Activated naive CD4-positive, alpha-beta T cell treated with anti-CD3 and anti-CD28 coated beads, Interleukin-2, amount 50 U/mL, for 72 hours (primary cell): Measurements from ENCODE around the gene ANXA3. TPM values are rescaled to one million over a fixed set of nuclear protein-coding genes. Genes with fewer than 3 reads are reported as not detected.

Experiments used
- ATAC-seq, 2 donors: fragments of 150-1000 bp; cut with Tn5 transposase; 2 replicates each; pipeline ENCODE4 v1.10.0; 2021; ENCODE audit warnings: mild to moderate bottlenecking in 2 of 2, moderate library complexity in 2 of 2
- DNase-seq, 2 donors: peaks; one replicate each; pipeline ENCODE4 v3.0.0; 2021 to 2022; ENCODE audit warnings: low spot score in 2 of 2
- H3K27ac Mint-ChIP-seq, 2 donors: one replicate each; pipeline ENCODE4 v1.8.0; 2022; ENCODE audit warnings: mild to moderate bottlenecking in 2 of 2, mixed read lengths in 2 of 2
- H3K36me3 Mint-ChIP-seq, 2 donors: one replicate each; pipeline ENCODE4 v1.8.0; 2022; ENCODE audit warnings: mixed read lengths in 2 of 2
- H3K9me3 Mint-ChIP-seq, 2 donors: one replicate each; pipeline ENCODE4 v1.8.0; 2022; ENCODE audit warnings: mixed read lengths in 2 of 2
- total RNA-seq, 2 donors: library from RNA; stranded (reverse); gene quantifications; one replicate each; pipeline ENCODE4 v1.2.3, GENCODE V29; 2022

The ANXA3 gene
- total RNA-seq, 2 donors from 2014 or later: 6.9 TPM; not detected in 1

DNA sequence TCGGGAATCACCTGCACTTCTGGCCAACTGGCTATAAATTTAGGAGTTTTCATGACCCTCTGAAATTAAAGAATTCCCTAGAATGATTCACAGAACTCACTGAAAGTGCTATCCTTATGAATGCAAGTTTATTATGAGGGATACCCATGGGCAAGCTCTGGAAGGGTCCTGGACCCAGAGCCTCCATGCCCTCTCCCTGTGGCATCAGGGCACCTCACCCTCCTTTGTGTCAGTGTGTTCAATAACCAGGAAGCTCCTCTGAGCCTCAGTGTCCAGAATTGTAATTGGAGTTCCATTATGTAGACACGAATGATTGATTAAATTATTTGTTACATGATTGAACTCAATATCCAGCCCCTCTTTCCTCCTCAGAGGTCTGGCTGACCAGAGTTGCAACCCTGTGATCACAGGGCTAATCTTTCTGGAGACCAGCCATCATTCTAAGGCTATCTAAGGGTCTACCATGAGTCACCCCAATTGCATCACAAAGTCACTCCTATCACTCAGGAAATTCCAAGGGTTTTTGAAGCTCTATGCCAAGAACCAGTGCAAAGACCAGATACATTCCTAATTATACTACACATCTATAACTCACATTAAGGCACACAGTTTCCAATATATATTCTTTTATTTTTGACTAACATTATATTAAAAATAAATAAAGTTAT is 8.9 kb downstream of the ANXA3 start:
- Mint-ChIP-seq H3K9me3 (no peaks in the 10 kb centered on the region), H3K36me3 (no peaks in the 10 kb centered on the region), H3K27ac (no peak overlapping the region)
- no peak for ATAC-seq
- DNase-seq: no peak

DNA sequence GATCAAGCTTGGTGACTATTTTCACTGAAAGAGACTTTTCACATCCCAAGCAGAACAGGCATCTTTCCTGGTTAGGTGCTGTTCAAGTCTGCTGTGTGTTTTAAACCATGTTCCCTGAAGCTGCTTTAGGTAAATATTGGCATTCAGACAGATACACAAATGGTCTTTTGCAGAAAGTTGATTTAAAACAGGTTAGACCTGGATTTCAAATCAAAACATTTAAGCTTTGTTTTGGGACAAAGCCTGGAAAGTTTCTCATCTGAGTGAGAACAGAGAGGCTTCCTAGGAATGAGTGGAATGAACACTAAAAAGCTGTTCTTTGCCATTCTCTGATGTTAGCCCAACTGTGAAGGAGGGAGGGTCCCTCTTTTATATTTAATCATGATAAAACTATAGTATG is 10.1 kb downstream of the ANXA3 start:
- DNase-seq: no peak
- H3K27ac Mint-ChIP-seq: no peak overlapping the region
- no peaks in the 10 kb centered on the region for H3K36me3 Mint-ChIP-seq
- H3K9me3 Mint-ChIP-seq: no peaks in the 10 kb centered on the region
- no peak for ATAC-seq

DNA sequence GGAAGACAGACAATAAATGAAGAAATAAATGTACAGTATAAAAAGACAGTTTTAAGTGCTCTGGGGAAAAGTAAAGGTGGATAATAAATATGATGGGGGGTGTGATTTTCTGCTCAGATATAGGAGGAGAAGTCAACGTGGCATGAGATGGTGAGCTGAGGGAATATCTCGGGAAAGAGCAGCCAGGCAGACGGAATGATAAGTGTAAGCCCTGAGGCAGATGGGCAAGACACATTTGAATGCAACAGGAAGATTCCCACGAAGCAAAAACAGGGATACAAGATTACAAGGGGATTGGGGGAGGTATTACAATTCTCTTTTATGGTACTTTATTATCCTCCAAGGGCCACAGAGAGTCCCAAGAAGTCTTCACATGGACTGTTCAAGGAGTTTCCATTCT is 11.1 kb downstream of the ANXA3 start:
- Mint-ChIP-seq H3K36me3 (no peaks in the 10 kb centered on the region), H3K9me3 (no peaks in the 10 kb centered on the region), H3K27ac (no peak overlapping the region)
- ATAC-seq: no peak
- DNase-seq: no peak

GRCh38 chr4:78565971-78566372 is 14.4 kb downstream of the ANXA3 start:
- Mint-ChIP-seq H3K9me3 (no peaks in the 10 kb centered on the region), H3K36me3 (no peaks in the 10 kb centered on the region), H3K27ac (no peak overlapping the region)
- DNase-seq (no peak), ATAC-seq (no peak)

GRCh38 chr4:78566834-78567499 is 15.4 kb downstream of the ANXA3 start:
- Mint-ChIP-seq H3K27ac (no peak overlapping the region), H3K36me3 (no peaks in the 10 kb centered on the region), H3K9me3 (no peaks in the 10 kb centered on the region)
- ATAC-seq: no peak
- no peak for DNase-seq

DNA sequence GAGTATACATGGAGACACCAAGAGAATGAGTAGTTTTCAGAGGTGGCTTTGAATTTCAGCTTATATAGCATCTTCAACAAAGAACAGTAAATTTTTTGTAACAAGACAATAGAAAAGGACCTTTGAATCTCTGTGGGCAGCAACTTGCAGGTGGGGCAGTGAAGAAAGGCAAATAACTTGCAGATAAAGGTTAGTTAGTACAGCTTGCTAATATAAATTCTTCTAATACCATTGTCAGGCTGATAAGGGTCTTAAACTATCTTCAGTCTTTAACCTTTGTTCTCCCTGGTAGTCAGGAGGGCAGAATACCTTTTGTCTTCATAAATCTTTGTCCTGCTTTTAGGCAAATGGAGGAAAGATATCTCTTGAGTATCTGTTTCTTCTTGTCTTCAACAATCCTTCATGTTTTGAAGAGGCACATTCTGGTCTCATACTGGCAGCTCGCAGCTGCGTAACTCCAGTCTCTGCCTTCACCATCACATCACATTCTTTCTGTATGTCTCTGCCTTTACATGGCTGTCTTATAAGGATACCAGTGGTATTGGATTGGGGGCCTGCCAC is 16.0 kb downstream of the ANXA3 start:
- H3K27ac Mint-ChIP-seq: no peak overlapping the region
- no peak for DNase-seq
- ATAC-seq: no peak
- H3K9me3 Mint-ChIP-seq: no peaks in the 10 kb centered on the region
- no peaks in the 10 kb centered on the region for H3K36me3 Mint-ChIP-seq

- DNase-seq (no peak), ATAC-seq (no peak)
- H3K36me3 Mint-ChIP-seq: no peaks in the 10 kb centered on the region
- H3K27ac Mint-ChIP-seq: no peak overlapping the region
- H3K9me3 Mint-ChIP-seq: no peaks in the 10 kb centered on the region
These were observed 17.2 kb downstream of the ANXA3 start for GRCh38 chr4:78568640-78569305.

DNA sequence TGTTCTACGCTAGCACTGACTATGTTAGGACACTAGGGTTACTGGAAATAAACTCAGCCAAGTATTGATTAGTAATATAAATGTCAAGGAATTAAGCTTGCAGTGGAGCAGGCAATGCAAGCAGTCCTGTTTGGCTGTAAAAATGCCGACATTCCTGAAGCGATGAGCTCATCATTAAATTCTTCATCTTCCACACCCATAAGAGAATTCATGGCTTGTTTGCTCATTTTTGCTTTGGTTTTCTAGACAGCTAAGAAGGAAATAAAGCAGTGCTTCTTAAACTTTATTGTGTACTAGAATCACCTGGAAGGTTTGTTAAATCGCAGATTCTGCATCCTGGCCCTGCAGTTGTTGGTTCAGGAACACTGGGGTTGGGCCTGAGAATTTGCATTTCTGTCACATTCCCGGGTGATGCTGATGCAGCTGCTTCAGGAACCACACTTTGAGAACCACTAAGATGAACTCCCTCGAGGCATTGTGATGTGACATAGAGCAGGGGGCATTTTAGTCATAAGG is 17.8 kb downstream of the ANXA3 start:
- no peaks in the 10 kb centered on the region for H3K9me3 Mint-ChIP-seq
- no peak for DNase-seq
- ATAC-seq: no peak
- H3K36me3 Mint-ChIP-seq: no peaks in the 10 kb centered on the region
- H3K27ac Mint-ChIP-seq: no peak overlapping the region

DNA sequence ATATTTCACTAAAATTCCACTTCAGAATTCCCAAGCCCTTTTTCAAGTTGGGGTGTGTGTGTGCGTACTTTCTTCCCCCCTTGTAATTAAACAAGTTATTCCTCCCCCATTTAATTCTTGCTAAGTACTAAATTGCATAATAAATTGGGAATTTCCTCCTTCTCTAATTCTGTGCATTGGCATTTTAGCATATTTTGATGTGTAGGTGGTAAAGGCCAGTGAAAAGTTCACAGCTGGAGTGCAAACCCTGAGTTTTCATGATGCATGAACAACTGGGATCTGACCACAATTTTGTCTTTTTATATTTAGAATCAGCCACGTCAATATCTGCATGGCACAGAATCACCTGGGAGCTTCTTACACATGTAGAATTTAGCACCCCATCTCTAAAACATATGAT is 18.5 kb downstream of the ANXA3 start:
- Mint-ChIP-seq H3K9me3 (no peaks in the 10 kb centered on the region), H3K27ac (no peak overlapping the region), H3K36me3 (no peaks in the 10 kb centered on the region)
- DNase-seq (no peak), ATAC-seq (no peak)

DNA sequence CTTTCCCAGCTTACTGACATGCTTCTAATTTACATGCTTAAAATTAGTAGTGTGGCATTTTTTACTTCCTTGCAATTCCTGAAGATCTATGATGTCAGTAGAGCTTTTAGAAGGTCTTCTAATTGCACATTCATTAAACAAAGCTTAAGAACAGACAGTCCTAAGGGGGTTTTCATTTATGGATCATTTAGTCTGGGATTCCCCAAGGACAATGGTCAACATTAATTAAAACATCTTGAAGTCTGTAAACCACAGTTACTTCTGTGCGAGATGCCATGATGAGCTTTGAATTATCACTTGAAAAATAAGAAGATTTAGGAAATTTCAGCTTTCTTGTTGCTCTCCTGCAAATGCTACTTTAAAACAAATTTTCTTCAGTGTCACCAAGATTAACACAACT is 20.2 kb downstream of the ANXA3 start:
- DNase-seq: no peak
- H3K9me3 Mint-ChIP-seq: peaks cover 4 to 8% of the 10 kb centered on the region in 2 donors
- H3K36me3 Mint-ChIP-seq: no peaks in the 10 kb centered on the region
- no peak overlapping the region for H3K27ac Mint-ChIP-seq
- ATAC-seq: no peak

GRCh38 chr4:78578674-78579425 is 27.3 kb downstream of the ANXA3 start:
- no peaks in the 10 kb centered on the region for H3K36me3 Mint-ChIP-seq
- ATAC-seq (no peak), DNase-seq (no peak)
- H3K27ac Mint-ChIP-seq: no peak overlapping the region
- H3K9me3 Mint-ChIP-seq: peaks cover 4 to 8% of the 10 kb centered on the region in 2 donors

GRCh38 chr4:78581618-78582017 is 30.0 kb downstream of the ANXA3 start:
- ATAC-seq (no peak), DNase-seq (no peak)
- Mint-ChIP-seq H3K9me3 (peaks cover 0 to 4% of the 10 kb centered on the region in 2 donors), H3K36me3 (no peaks in the 10 kb centered on the region), H3K27ac (peak overlapping the region in 1 of 2 donors; percentile 37)

DNA sequence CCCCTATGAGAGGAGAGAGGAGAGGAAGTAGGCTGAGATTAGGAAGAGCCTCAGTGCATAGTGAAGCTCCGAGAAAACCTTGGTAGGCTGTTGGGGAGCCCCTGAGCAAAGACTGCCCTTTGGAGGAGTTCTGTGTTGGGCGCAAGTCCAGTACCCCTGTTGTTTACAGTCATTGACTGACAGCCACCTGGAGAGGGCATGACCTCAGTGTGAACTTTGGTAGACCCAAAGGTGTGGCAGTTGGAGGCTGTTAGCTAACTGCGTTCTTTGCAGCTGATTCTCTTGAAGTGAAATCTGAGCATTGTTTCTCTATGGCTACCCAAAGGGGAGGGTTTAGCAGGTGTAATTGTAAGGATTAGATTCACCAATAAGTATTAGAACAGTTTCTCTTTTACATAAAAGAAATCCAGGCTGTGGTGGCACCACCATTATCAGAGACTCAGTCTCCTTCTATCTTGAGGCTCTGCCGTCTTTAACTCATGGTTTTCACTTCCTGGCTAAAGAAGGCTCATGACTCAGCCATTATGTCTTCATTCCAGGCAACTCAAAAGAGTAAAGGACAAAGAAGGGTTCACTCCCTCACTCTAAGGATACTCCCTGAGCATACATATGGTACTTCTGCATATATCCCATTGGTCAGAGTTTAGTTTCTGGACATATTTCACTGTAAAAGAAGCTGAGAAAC is 33.4 kb downstream of the ANXA3 start:
- DNase-seq (no peak), ATAC-seq (no peak)
- no peak overlapping the region for H3K27ac Mint-ChIP-seq
- no peaks in the 10 kb centered on the region for H3K36me3 Mint-ChIP-seq
- peaks cover 0 to 4% of the 10 kb centered on the region in 2 donors for H3K9me3 Mint-ChIP-seq

GRCh38 chr4:78585633-78586032 is 34.1 kb downstream of the ANXA3 start:
- no peaks in the 10 kb centered on the region for H3K36me3 Mint-ChIP-seq
- no peak for DNase-seq
- no peak for ATAC-seq
- H3K27ac Mint-ChIP-seq: no peak overlapping the region
- peaks cover 0 to 4% of the 10 kb centered on the region in 2 donors for H3K9me3 Mint-ChIP-seq

DNA sequence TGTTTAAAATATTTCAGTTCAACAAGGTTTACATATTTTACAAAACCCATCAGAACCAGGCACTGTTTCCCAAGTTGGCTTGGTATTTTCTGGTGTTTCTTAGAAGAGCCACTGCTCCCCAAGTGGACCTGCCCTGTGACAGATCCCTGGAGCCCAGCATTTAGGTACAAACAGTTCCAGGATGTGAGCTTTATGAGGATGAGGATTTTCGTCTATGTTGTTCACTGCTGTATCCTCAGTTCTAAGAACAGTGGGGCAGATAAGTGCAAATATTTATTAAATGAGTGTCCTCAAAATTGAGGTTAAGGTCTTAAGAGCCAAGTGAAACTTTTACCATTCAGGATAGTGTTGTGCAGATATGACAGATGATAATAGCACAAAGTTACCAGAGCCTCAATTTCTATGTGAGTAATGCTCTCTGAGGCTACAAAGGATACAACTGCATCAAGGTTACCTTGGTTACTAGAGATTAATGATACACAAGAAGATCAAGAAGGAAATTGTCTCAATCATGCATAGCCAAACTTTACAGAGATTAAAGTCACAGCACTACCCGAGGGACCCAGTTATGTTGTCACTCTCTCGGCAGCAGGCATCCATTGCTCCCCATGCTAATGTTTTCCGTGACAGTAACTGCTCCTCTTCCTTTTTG is 37.5 kb downstream of the ANXA3 start:
- DNase-seq: no peak
- ATAC-seq: peak in 1 of 2 donors; percentile 57
- H3K36me3 Mint-ChIP-seq: no peaks in the 10 kb centered on the region
- no peak overlapping the region for H3K27ac Mint-ChIP-seq
- H3K9me3 Mint-ChIP-seq: peaks cover 0 to 4% of the 10 kb centered on the region in 2 donors

DNA sequence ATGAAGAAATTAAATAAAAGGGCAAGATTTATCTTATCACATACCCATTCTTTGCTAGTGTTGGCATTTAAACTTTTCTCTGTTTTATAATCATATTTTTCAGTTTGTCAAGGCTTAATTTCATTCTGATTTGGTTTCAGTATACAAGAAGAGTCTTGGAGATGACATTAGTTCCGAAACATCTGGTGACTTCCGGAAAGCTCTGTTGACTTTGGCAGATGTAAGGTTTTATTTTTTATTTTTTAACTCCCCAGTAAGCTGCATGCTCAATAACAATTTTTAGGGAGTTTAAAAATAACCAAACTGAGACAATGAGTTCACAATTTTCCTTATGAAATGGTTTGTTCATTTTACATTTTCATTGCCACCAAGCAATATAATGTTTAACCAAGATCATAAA is 39.8 kb downstream of the ANXA3 start:
- no peak overlapping the region for H3K27ac Mint-ChIP-seq
- ATAC-seq: no peak
- H3K9me3 Mint-ChIP-seq: no peaks in the 10 kb centered on the region
- no peaks in the 10 kb centered on the region for H3K36me3 Mint-ChIP-seq
- DNase-seq: no peak
